ENCODE data around the gene CRISPLD2.

CRISPLD2 gene

DNA sequence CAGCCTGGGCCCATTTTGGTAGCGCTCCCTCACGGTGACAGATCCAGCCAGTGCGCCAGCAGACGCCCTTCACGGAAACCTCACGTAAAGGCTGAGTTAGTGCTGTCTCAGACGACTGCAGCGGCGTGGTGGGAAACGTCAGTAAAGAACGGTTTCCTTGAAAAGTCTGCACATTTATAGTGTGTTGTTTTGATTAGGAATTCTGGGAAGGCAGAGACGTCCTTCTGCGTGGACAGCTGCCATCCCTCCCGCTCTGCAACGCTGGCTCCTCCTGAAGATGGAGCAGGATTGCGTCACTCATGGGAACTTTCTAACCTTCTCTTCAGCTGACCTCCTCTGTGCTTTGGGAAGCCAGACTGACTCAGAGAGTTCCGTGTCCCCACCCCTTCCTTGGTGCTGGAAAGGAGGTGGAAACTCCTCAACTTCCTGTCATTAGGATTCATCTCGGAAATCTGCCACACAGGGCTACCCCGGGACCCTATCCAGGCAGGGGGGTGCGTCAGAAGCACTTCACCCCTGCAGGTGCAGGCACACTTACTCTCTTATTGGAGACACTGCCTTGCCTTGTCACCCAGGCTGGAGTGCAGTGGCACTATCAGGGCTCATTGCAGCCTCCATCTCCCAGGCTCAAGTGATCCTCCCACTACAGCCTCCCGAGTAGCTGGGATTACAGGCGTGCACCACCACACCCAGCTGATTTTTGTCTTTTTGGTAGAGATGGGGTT, 24.3 kb upstream of the CRISPLD2 start:
- Histone ChIP-seq H3K36me3 (ENCODE audit: control insufficient read depth in 1 of 2, insufficient read depth in 2 of 2, low read length in 2 of 2) (no peaks in the 10 kb centered on the region), H3K9me3 (ENCODE audit: control insufficient read depth in 1 of 2, low read length in 2 of 2) (no peaks in the 10 kb centered on the region), H3K27me3 (ENCODE audit: control insufficient read depth in 1 of 2, insufficient read depth in 2 of 2, low read length in 2 of 2) (no peaks in the 10 kb centered on the region), H3K4me1 (ENCODE audit: control insufficient read depth in 1 of 2, insufficient read depth in 2 of 2, low read length in 2 of 2) (peaks cover 12 to 13% of the 10 kb centered on the region in 2 donors), H3K9ac (ENCODE audit: low read depth in 1 of 2, low read length in 2 of 2) (peak overlapping the region in 1 of 2 donors; percentile 17), H3K27ac (ENCODE audit: low read depth, low read length) (peak overlapping the region; percentile 20), H3K4me3 (ENCODE audit: low read depth in 1 of 2, low read length in 2 of 2) (no peak overlapping the region)

DNA sequence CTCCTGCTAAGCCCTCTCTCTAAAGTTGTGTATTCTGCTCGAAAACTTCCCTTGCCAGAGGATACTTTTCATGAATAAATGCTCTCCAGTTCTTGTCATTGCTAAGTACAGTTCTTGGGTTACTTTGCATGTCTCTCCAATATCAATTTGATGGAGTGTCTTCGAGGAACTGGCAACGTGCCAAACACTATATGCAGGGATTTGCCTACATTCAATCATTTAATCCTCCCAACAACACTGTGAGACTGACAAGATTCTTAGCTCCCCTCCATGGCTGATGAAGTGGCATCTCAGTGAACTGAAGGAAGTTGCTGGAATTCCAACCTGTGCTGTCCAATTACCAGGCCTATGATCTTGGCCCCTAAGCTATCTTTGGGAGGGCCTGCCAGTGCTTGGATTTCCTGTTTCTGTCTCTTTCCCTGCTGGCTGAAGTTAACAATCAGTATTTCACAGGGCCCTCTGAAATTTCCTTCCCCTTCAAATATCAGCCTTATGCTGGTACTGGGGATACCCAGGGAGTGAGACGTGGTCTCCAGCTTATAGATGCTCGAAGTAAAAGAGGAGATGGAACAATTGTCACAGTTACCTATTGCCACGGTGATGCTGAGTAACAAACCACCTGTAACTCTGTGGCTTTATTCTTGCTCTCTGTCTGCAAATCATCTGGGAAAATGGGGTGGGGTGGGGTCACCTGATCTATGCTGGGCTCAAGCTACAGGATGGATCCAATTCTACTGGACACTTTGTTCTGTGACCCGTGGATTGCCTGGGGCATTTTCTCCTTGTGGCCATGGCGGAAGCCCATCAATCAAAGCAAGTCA, 19.4 kb upstream of the CRISPLD2 start:
- no peak overlapping the region for H3K4me3 ChIP-seq (ENCODE audit: low read depth in 1 of 2, low read length in 2 of 2)
- H3K4me1 ChIP-seq (ENCODE audit: control insufficient read depth in 1 of 2, insufficient read depth in 2 of 2, low read length in 2 of 2), result no peaks in the 10 kb centered on the region
- H3K27ac ChIP-seq (ENCODE audit: low read depth, low read length), result no peak overlapping the region
- no peaks in the 10 kb centered on the region for H3K27me3 ChIP-seq (ENCODE audit: control insufficient read depth in 1 of 2, insufficient read depth in 2 of 2, low read length in 2 of 2)
- H3K9ac ChIP-seq (ENCODE audit: low read depth in 1 of 2, low read length in 2 of 2), result no peak overlapping the region
- no peaks in the 10 kb centered on the region for H3K9me3 ChIP-seq (ENCODE audit: control insufficient read depth in 1 of 2, low read length in 2 of 2)
- no peaks in the 10 kb centered on the region for H3K36me3 ChIP-seq (ENCODE audit: control insufficient read depth in 1 of 2, insufficient read depth in 2 of 2, low read length in 2 of 2)

- H3K27me3 ChIP-seq (ENCODE audit: control insufficient read depth in 1 of 2, insufficient read depth in 2 of 2, low read length in 2 of 2), result no peaks in the 10 kb centered on the region
- no peak overlapping the region for H3K9ac ChIP-seq (ENCODE audit: low read depth in 1 of 2, low read length in 2 of 2)
- H3K36me3 ChIP-seq (ENCODE audit: control insufficient read depth in 1 of 2, insufficient read depth in 2 of 2, low read length in 2 of 2), result no peaks in the 10 kb centered on the region
- H3K4me3 ChIP-seq (ENCODE audit: low read depth in 1 of 2, low read length in 2 of 2), result no peak overlapping the region
- no peaks in the 10 kb centered on the region for H3K9me3 ChIP-seq (ENCODE audit: control insufficient read depth in 1 of 2, low read length in 2 of 2)
- H3K27ac ChIP-seq (ENCODE audit: low read depth, low read length), result no peak overlapping the region
- peaks cover 0 to 8% of the 10 kb centered on the region in 2 donors for H3K4me1 ChIP-seq (ENCODE audit: control insufficient read depth in 1 of 2, insufficient read depth in 2 of 2, low read length in 2 of 2)
Measured at GRCh38 chr16:84803146-84803545, 16.6 kb upstream of the CRISPLD2 start.

DNA sequence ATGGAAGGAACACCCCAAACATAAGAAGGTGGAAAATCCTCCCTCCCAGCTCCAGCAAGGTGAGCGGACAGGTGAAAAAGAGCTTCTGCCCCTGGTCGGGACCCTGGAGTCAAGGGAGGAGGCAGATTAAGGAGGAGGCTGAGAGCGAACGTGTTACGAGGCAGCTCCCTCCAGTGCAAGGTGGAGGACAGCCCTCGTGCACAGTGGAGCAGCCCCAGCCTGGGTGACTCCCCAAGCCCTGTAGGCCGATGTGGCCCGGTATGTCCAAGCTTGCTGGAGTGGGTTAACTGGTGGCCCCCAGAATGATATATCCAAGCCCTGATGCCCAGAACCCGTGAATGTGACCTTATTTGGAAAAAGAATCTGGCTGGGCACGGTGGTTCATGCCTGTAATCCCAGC, 15.5 kb upstream of the CRISPLD2 start:
- H3K4me3 ChIP-seq (ENCODE audit: low read depth in 1 of 2, low read length in 2 of 2), result no peak overlapping the region
- peaks cover 0 to 8% of the 10 kb centered on the region in 2 donors for H3K4me1 ChIP-seq (ENCODE audit: control insufficient read depth in 1 of 2, insufficient read depth in 2 of 2, low read length in 2 of 2)
- no peaks in the 10 kb centered on the region for H3K27me3 ChIP-seq (ENCODE audit: control insufficient read depth in 1 of 2, insufficient read depth in 2 of 2, low read length in 2 of 2)
- H3K9ac ChIP-seq (ENCODE audit: low read depth in 1 of 2, low read length in 2 of 2), result no peak overlapping the region
- H3K27ac ChIP-seq (ENCODE audit: low read depth, low read length), result no peak overlapping the region
- no peaks in the 10 kb centered on the region for H3K36me3 ChIP-seq (ENCODE audit: control insufficient read depth in 1 of 2, insufficient read depth in 2 of 2, low read length in 2 of 2)
- no peaks in the 10 kb centered on the region for H3K9me3 ChIP-seq (ENCODE audit: control insufficient read depth in 1 of 2, low read length in 2 of 2)

- Histone ChIP-seq H3K9me3 (ENCODE audit: control insufficient read depth in 1 of 2, low read length in 2 of 2) (no peaks in the 10 kb centered on the region), H3K9ac (ENCODE audit: low read depth in 1 of 2, low read length in 2 of 2) (no peak overlapping the region), H3K4me1 (ENCODE audit: control insufficient read depth in 1 of 2, insufficient read depth in 2 of 2, low read length in 2 of 2) (peaks cover 0 to 8% of the 10 kb centered on the region in 2 donors), H3K27me3 (ENCODE audit: control insufficient read depth in 1 of 2, insufficient read depth in 2 of 2, low read length in 2 of 2) (no peaks in the 10 kb centered on the region), H3K27ac (ENCODE audit: low read depth, low read length) (no peak overlapping the region), H3K4me3 (ENCODE audit: low read depth in 1 of 2, low read length in 2 of 2) (no peak overlapping the region), H3K36me3 (ENCODE audit: control insufficient read depth in 1 of 2, insufficient read depth in 2 of 2, low read length in 2 of 2) (no peaks in the 10 kb centered on the region)
Measured at GRCh38 chr16:84806256-84806889, 13.4 kb upstream of the CRISPLD2 start.

DNA sequence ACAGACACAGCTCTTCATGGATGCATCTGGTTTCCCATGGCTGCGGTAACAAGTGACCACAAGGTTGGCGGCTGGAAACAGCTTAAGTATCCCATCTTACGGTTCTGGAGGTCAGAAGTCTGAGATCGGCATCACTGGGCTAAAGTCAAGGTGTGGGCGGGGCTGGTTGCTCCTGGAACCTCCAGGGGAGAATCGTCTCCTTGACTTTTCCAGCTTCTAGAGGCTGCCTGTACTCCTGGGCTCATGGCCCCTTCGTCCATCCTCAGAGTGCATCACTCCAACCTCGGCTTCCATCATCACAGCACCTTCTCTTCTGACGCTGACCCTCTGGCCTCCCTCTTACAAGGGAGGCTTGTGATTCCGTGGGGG, 12.9 kb upstream of the CRISPLD2 start:
- Histone ChIP-seq H3K36me3 (ENCODE audit: control insufficient read depth in 1 of 2, insufficient read depth in 2 of 2, low read length in 2 of 2) (no peaks in the 10 kb centered on the region), H3K4me1 (ENCODE audit: control insufficient read depth in 1 of 2, insufficient read depth in 2 of 2, low read length in 2 of 2) (peaks cover 0 to 8% of the 10 kb centered on the region in 2 donors), H3K4me3 (ENCODE audit: low read depth in 1 of 2, low read length in 2 of 2) (no peak overlapping the region), H3K27ac (ENCODE audit: low read depth, low read length) (no peak overlapping the region), H3K27me3 (ENCODE audit: control insufficient read depth in 1 of 2, insufficient read depth in 2 of 2, low read length in 2 of 2) (no peaks in the 10 kb centered on the region), H3K9ac (ENCODE audit: low read depth in 1 of 2, low read length in 2 of 2) (no peak overlapping the region), H3K9me3 (ENCODE audit: control insufficient read depth in 1 of 2, low read length in 2 of 2) (no peaks in the 10 kb centered on the region)

DNA sequence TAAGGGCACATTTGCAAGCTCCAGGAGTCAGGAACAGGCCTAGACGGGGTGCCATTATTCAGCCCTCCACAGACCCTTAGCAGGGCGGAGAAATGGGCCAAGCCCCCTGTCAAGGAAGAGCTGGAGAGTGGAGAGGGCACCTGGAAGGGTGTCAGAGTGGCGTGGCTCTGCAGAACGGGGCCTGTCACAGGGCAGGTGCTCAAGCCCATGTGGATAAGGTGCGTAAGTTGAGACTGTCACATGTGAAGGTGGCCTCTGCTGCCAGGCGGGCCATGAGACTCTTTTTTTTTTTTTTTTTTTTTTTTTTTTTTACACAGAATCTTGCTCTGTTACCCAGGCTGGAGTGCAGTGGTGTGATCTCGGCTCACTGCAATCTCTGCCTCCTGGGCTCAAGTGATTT, 12.0 kb upstream of the CRISPLD2 start:
- Histone ChIP-seq H3K36me3 (ENCODE audit: control insufficient read depth in 1 of 2, insufficient read depth in 2 of 2, low read length in 2 of 2) (no peaks in the 10 kb centered on the region), H3K4me3 (ENCODE audit: low read depth in 1 of 2, low read length in 2 of 2) (no peak overlapping the region), H3K9ac (ENCODE audit: low read depth in 1 of 2, low read length in 2 of 2) (no peak overlapping the region), H3K9me3 (ENCODE audit: control insufficient read depth in 1 of 2, low read length in 2 of 2) (no peaks in the 10 kb centered on the region), H3K27ac (ENCODE audit: low read depth, low read length) (no peak overlapping the region), H3K4me1 (ENCODE audit: control insufficient read depth in 1 of 2, insufficient read depth in 2 of 2, low read length in 2 of 2) (peaks cover 2 to 8% of the 10 kb centered on the region in 2 donors), H3K27me3 (ENCODE audit: control insufficient read depth in 1 of 2, insufficient read depth in 2 of 2, low read length in 2 of 2) (no peaks in the 10 kb centered on the region)

DNA sequence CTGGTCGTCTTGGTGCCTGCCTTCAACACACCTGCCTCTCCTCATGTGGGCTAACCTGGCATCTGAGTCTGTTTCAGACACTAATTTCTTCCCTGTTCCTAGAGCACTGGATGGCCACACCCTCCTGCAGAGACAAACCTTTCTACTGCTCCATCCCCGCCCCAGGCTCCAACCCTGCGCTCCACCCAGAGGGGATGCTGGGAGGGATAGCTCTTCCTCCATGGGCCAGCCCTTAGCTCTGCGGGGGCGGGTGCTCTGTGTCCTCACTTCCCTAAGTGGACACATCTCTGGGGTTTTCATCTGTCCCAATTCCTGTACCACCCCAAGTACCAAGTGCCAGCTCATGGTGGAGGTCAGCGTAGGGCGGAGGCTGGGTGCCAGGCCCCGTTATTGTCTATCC, 11.0 kb upstream of the CRISPLD2 start:
- H3K27ac ChIP-seq (ENCODE audit: low read depth, low read length), result no peak overlapping the region
- H3K4me1 ChIP-seq (ENCODE audit: control insufficient read depth in 1 of 2, insufficient read depth in 2 of 2, low read length in 2 of 2), result peaks cover 3 to 8% of the 10 kb centered on the region in 2 donors
- H3K4me3 ChIP-seq (ENCODE audit: low read depth in 1 of 2, low read length in 2 of 2), result no peak overlapping the region
- no peaks in the 10 kb centered on the region for H3K9me3 ChIP-seq (ENCODE audit: control insufficient read depth in 1 of 2, low read length in 2 of 2)
- no peak overlapping the region for H3K9ac ChIP-seq (ENCODE audit: low read depth in 1 of 2, low read length in 2 of 2)
- H3K27me3 ChIP-seq (ENCODE audit: control insufficient read depth in 1 of 2, insufficient read depth in 2 of 2, low read length in 2 of 2), result no peaks in the 10 kb centered on the region
- no peaks in the 10 kb centered on the region for H3K36me3 ChIP-seq (ENCODE audit: control insufficient read depth in 1 of 2, insufficient read depth in 2 of 2, low read length in 2 of 2)

GRCh38 chr16:84810518-84811273, 9.1 kb upstream of the CRISPLD2 start:
- H3K4me3 ChIP-seq (ENCODE audit: low read depth in 1 of 2, low read length in 2 of 2), result no peak overlapping the region
- no peak overlapping the region for H3K27ac ChIP-seq (ENCODE audit: low read depth, low read length)

More at GRCh38 chr16:84810518-84811273, 9.1 kb upstream of the CRISPLD2 start:
- H3K36me3 ChIP-seq (ENCODE audit: control insufficient read depth in 1 of 2, insufficient read depth in 2 of 2, low read length in 2 of 2), result no peaks in the 10 kb centered on the region
- peak overlapping the region in 1 of 2 donors; percentile 4 for H3K9ac ChIP-seq (ENCODE audit: low read depth in 1 of 2, low read length in 2 of 2)
- no peaks in the 10 kb centered on the region for H3K27me3 ChIP-seq (ENCODE audit: control insufficient read depth in 1 of 2, insufficient read depth in 2 of 2, low read length in 2 of 2)
- H3K4me1 ChIP-seq (ENCODE audit: control insufficient read depth in 1 of 2, insufficient read depth in 2 of 2, low read length in 2 of 2), result peaks cover 3 to 8% of the 10 kb centered on the region in 2 donors
- no peaks in the 10 kb centered on the region for H3K9me3 ChIP-seq (ENCODE audit: control insufficient read depth in 1 of 2, low read length in 2 of 2)

All from duodenal mucosa (tissue), 2 donors.